Smooth muscle cell (in vitro differentiated cells): ENCODE measurements around the gene NOTCH4. TPM values are rescaled to one million over a fixed set of nuclear protein-coding genes. Genes with fewer than 3 reads are reported as not detected.

Experiments used
- DNase-seq: peaks from one replicate; lab custom pipeline; 2025; ENCODE audit not compliant: unreplicated experiment; lab: John Stamatoyannopoulos, UW
- H2AFZ ChIP-seq: fragments of 200-600 bp; sonication (generic); 2 replicates; pipeline ENCODE4 v1.6.0; 2016; ENCODE audit warnings: antibody characterized with exemption, low read depth, mild to moderate bottlenecking
- H3F3A ChIP-seq: fragments of 200-600 bp; sonication (generic); 2 replicates; pipeline ENCODE4 v1.6.0; 2017; ENCODE audit warnings: antibody characterized with exemption, low read depth
- H3K27ac ChIP-seq: fragments of 200-600 bp; sonication (generic); 2 replicates; pipeline ENCODE4 v1.5.1; 2016; ENCODE audit warnings: low read depth, mild to moderate bottlenecking
- H3K27me3 ChIP-seq: fragments of 200-600 bp; sonication (generic); 2 replicates; pipeline ENCODE4 v1.6.1; 2016; ENCODE audit warnings: low read depth, mild to moderate bottlenecking
- H3K36me3 ChIP-seq: fragments of 200-600 bp; sonication (generic); 2 replicates; pipeline ENCODE4 v1.5.1; 2016; ENCODE audit warnings: low read depth
- H3K4me1 ChIP-seq: fragments of 200-600 bp; sonication (generic); 2 replicates; pipeline ENCODE4 v1.5.1; 2016; ENCODE audit warnings: low read depth
- H3K4me2 ChIP-seq: fragments of 200-600 bp; sonication (generic); 2 replicates; pipeline ENCODE4 v1.6.0; 2016; ENCODE audit warnings: mild to moderate bottlenecking
- H3K4me3 ChIP-seq: fragments of 200-600 bp; sonication (generic); 2 replicates; pipeline ENCODE4 v1.5.1; 2016; ENCODE audit warnings: mild to moderate bottlenecking
- H3K79me2 ChIP-seq: fragments of 200-600 bp; sonication (generic); 2 replicates; pipeline ENCODE4 v1.6.0; 2016; ENCODE audit warnings: low read depth, mild to moderate bottlenecking
- H3K9ac ChIP-seq: fragments of 200-600 bp; sonication (generic); 2 replicates; pipeline ENCODE4 v1.6.0; 2016; ENCODE audit warnings: low read depth
- H3K9me3 ChIP-seq: fragments of 200-600 bp; sonication (generic); replicated peaks from 2 replicates; pipeline ENCODE4 v1.5.1; 2016; ENCODE audit warnings: low read depth
- H4K20me1 ChIP-seq: fragments of 200-600 bp; sonication (generic); 2 replicates; pipeline ENCODE4 v1.6.0; 2016; ENCODE audit warnings: low read depth
- WGBS: methylation state at CpG from one replicate; pipeline ENCODE4 v1.1.7; 2016; ENCODE audit warnings: low lambda C conversion rate; 5-methylcytosine and 5-hydroxymethylcytosine counted together
- polyA plus RNA-seq: library from polyadenylated mRNA; unstranded; fragments of >200 nt; fragmentation: Nextera tagmentation; extraction: Ambion mirVana; gene quantifications from 2 replicates; pipeline ENCODE4 v1.2.1, GENCODE V29; 2016
- total RNA-seq: library from RNA; depleted of rRNA; stranded (reverse); fragments of >200 nt; gene quantifications from 2 replicates; pipeline ENCODE4 v1.2.3, GENCODE V29; 2014
- TF ChIP-seq, protein P1 (sequence below): fragments of 200-600 bp; sonication (generic); IDR thresholded peaks from 2 replicates; pipeline ENCODE4 v1.5.1; 2017; ENCODE audit warnings: borderline replicate concordance, mild to moderate bottlenecking, antibody characterized with exemption; ENCODE audit not compliant: insufficient read depth, poor library complexity, severe bottlenecking

The NOTCH4 gene
- total and polyA plus RNA-seq, 2 experiments from 2014 or later, result 0.54 to 1.6 TPM

DNA sequence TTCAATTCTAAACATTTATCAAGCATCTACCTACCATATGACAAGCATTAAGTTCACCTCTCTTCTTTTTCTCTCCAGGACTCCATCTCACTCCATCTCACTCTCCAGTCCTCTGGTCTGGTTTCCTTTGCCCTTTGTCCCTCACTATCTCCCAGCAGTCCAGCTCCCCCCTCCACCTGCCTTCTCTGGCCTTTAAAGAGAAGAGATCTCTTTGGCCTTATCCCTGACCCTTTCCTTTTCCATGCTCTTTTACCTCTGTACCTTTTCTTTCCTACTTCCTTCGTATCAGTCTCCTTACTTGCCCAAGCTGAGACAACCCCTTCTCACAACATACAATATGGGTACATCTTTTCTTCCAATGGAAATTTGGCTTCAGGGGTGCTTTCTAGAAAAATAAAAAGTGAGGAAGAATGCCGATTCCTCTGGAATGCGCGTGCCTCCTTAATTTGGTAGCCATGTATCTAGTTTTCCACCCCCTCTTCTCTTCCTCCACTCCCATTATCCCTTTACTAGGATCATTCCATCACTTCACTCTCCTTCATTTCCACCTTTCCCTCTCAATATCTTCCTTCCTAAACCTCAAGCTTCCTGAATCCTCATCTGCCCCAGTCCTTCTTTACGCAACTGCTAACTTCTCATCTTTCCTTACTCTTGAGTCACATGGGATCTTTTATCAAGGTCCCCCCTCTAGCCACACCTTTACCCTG, 47.2 kb downstream of the NOTCH4 start:
- Histone ChIP-seq H4K20me1 (no peaks in the 10 kb centered on the region), H3K4me2 (peak overlapping the region; percentile 94), H3K4me1 (peaks cover 15% of the 10 kb centered on the region), H3K79me2 (peaks cover 52% of the 10 kb centered on the region), H2AFZ (peak overlapping the region; percentile 85), H3K36me3 (no peaks in the 10 kb centered on the region), H3K27ac (peak overlapping the region; percentile 95), H3K4me3 (peak overlapping the region; percentile 91), H3F3A (peaks cover 9% of the 10 kb centered on the region), H3K9ac (peak overlapping the region; percentile 84), H3K27me3 (no peaks in the 10 kb centered on the region), H3K9me3 (no peaks in the 10 kb centered on the region)
- WGBS, result 12% methylated on average over 5 of the region's 5 CpGs
- no peak for DNase-seq
- TF ChIP-seq, protein P1, sequence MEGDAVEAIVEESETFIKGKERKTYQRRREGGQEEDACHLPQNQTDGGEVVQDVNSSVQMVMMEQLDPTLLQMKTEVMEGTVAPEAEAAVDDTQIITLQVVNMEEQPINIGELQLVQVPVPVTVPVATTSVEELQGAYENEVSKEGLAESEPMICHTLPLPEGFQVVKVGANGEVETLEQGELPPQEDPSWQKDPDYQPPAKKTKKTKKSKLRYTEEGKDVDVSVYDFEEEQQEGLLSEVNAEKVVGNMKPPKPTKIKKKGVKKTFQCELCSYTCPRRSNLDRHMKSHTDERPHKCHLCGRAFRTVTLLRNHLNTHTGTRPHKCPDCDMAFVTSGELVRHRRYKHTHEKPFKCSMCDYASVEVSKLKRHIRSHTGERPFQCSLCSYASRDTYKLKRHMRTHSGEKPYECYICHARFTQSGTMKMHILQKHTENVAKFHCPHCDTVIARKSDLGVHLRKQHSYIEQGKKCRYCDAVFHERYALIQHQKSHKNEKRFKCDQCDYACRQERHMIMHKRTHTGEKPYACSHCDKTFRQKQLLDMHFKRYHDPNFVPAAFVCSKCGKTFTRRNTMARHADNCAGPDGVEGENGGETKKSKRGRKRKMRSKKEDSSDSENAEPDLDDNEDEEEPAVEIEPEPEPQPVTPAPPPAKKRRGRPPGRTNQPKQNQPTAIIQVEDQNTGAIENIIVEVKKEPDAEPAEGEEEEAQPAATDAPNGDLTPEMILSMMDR, result no peak

DNA sequence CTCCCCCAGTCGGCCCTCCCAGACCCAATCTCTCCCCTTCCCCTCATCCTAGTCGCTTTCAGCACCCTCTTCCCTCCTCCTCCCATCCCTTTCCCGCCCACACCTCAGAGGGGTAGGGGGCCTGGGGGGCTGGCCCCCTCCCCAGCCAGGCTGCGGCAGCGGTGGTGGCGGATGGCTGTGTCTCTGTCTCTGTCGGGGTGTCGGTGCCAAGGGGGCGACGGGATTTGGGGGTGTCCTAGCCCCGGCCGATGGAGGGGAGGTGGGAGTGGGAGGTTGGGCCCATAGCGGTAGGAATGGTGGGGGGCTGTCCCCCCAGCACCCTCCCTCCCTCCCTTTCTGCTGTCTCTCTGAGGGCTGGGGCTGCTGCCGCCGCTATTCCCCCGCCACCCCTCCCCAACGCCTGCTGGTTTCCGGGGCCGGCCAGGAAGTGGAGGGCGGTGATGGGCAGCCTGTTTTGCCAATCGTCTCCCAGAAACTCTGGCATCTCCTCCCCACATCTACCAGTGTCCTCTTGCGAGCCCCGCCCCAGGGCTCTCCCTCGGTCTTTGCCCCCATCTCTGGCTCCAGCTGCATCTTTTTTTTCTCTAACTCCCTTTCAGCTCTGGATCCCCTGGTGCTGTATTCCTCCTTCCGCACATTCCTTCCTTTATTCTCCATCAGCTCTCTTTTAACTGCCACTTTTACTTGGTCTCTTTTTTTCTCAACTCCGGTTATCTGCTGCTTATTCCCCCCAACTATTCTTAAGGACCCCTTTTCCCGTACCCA, 48.0 kb downstream of the NOTCH4 start, which contains the start of gene AGPAT1:
AGPAT1 (minus strand) TSS at position 374 of the 765 bp plus-strand sequence. CDS start 4,588 bp downstream, outside the sequence.
- H3K4me1 ChIP-seq, result peaks cover 15% of the 10 kb centered on the region
- WGBS, result 3% methylated on average over 11 of the region's 27 CpGs

DNA sequence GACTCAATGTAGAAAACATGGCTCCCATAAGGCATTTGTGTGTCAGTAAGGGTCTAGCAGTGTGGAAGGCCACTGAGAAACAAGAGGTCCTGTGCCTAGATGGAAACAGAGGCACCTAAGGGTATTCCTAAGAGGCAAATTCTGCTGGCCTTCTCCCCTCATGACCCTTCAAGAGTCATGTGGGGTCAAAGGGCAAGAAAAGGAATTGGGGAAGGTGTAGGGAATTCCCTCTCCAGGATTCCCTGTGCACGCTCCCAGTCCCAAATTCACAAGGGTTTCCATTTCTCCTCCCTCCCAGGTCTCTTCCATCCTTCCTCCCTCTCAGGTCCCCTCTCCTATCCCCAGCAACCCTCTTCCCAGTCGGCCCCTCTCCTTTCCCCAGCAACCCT, 48.6 kb downstream of the NOTCH4 start:
- Histone ChIP-seq H3K27ac (peak overlapping the region; percentile 40), H3F3A (peaks cover 9% of the 10 kb centered on the region), H3K9me3 (no peaks in the 10 kb centered on the region), H3K4me1 (peaks cover 15% of the 10 kb centered on the region), H3K27me3 (no peaks in the 10 kb centered on the region), H3K4me2 (peak overlapping the region; percentile 94), H3K79me2 (peaks cover 52% of the 10 kb centered on the region), H3K4me3 (peak overlapping the region; percentile 91), H4K20me1 (no peaks in the 10 kb centered on the region), H3K36me3 (no peaks in the 10 kb centered on the region), H3K9ac (peak overlapping the region; percentile 95), H2AFZ (peak overlapping the region; percentile 78)
- no peak for DNase-seq
- no CpG with 5 or more reads among the region's 2 CpGs for WGBS
- TF ChIP-seq, protein P1, result no peak

More for the DNA sequence above, 48.0 kb downstream of the NOTCH4 start, which contains the start of gene AGPAT1:
- Histone ChIP-seq H4K20me1 (no peaks in the 10 kb centered on the region), H3K79me2 (peaks cover 52% of the 10 kb centered on the region), H3K27ac (peak within 1 kb of the TSS; percentile 95), H2AFZ (peak within 1 kb of the TSS; percentile 85), H3K36me3 (no peaks in the 10 kb centered on the region), H3K9me3 (no peaks in the 10 kb centered on the region), H3K9ac (peak within 1 kb of the TSS; percentile 95), H3K4me3 (peak within 1 kb of the TSS; percentile 91), H3F3A (peaks cover 9% of the 10 kb centered on the region), H3K27me3 (no peaks in the 10 kb centered on the region), H3K4me2 (peak within 1 kb of the TSS; percentile 94)
- TF ChIP-seq, protein P1, result no peak
- DNase-seq, result peak; percentile 74
